ENCODE measurements around the gene KCNJ5. TPM values are rescaled to one million over a fixed set of nuclear protein-coding genes. Genes with fewer than 3 reads are reported as not detected.

KCNJ5 gene
- total and polyA plus RNA-seq, 2 of the 4 experiments (the other 2 are of a cell fraction): 0.07 to 0.18 TPM

- Histone ChIP-seq H2BK20ac (ENCODE audit: low read depth, low read length) (no peak overlapping the region), H2BK5ac (ENCODE audit: low read depth, low read length, poor library complexity, severe bottlenecking) (no peak overlapping the region), H3K18ac (ENCODE audit: low read depth, low read length) (no peak overlapping the region), H2BK120ac (ENCODE audit: low read depth, low read length) (no peak overlapping the region), H3K56ac (ENCODE audit: extremely low read depth, insufficient read depth, low read length) (no peak overlapping the region), H3K23ac (ENCODE audit: low read depth, low read length) (no peak overlapping the region), H4K91ac (ENCODE audit: insufficient read depth, low read depth, low read length) (no peak overlapping the region), H3K4me2 (ENCODE audit: low read depth, low read length) (no peak overlapping the region), H3K36me3 (ENCODE audit: control insufficient read depth, insufficient read depth, low read length) (no peaks in the 10 kb centered on the region), H3K4ac (ENCODE audit: low read depth, low read length) (no peak overlapping the region), H3K79me1 (ENCODE audit: low read depth in 1 of 2, low read length in 2 of 2) (no peaks in the 10 kb centered on the region), H4K20me1 (ENCODE audit: insufficient read depth, low read length) (no peaks in the 10 kb centered on the region), H3K9me1 (ENCODE audit: insufficient read depth, low read length) (no peaks in the 10 kb centered on the region; the same call in 1 of the 2 replicates), H3K14ac (replicated peaks; ENCODE audit: low read depth, low read length) (no peak overlapping the region), H2AK5ac (ENCODE audit: low read depth, low read length) (no peak overlapping the region), H3K27me3 (ENCODE audit: control insufficient read depth, insufficient read depth, low read length) (peaks cover 44% of the 10 kb centered on the region), H4K5ac (ENCODE audit: low read depth, low read length) (no peak overlapping the region), H3K9ac (ENCODE audit: low read depth, low read length) (no peak overlapping the region), H2BK15ac (ENCODE audit: low read depth, low read length) (no peak overlapping the region), H3K4me3 (ENCODE audit: insufficient read depth, low read depth, low read length) (no peak overlapping the region), H4K8ac (ENCODE audit: low read depth in 2 of 2, low read length in 2 of 2) (no peak overlapping the region), H3K9me3 (ENCODE audit: control insufficient read depth, insufficient read depth, low read length) (no peaks in the 10 kb centered on the region), H2AK9ac (replicated peaks; ENCODE audit: low read depth, low read length, poor library complexity) (no peak overlapping the region), H3K4me1 (ENCODE audit: control insufficient read depth, insufficient read depth, low read length) (no peaks in the 10 kb centered on the region), H3K27ac (ENCODE audit: insufficient read depth, low read length) (no peak overlapping the region), H2AFZ (replicated peaks; ENCODE audit: low read length, poor library complexity) (no peak overlapping the region)
- in situ Hi-C loops (cut with MboI; ENCODE audit: low sequenced_read_pairs): no loop called here
- TF ChIP-seq CTCF (conservative IDR thresholded peaks at IDR 0.05; ENCODE audit: low read depth, low read length): no peak
- no peak for TF ChIP-seq MAZ (IDR thresholded peaks at IDR 0.05; ENCODE audit: borderline replicate concordance, low read depth, low read length)
- no peak for TF ChIP-seq FOS (IDR thresholded peaks at IDR 0.05; ENCODE audit: low read depth, low read length)
- no peak for TF ChIP-seq USF2 (IDR thresholded peaks at IDR 0.05; ENCODE audit: low read depth, low read length)
- no peak for TF ChIP-seq CHD1 (IDR thresholded peaks at IDR 0.05; ENCODE audit: low read depth, low read length)
- no peak for TF ChIP-seq POLR2A (IDR thresholded peaks at IDR 0.05; ENCODE audit: low read depth, low read length)
- TF ChIP-seq MAFK (IDR thresholded peaks at IDR 0.05; ENCODE audit: low read depth, low read length): no peak
- TF ChIP-seq BHLHE40 (IDR thresholded peaks at IDR 0.05; ENCODE audit: low read depth, low read length): no peak
- TF ChIP-seq, protein P1, sequence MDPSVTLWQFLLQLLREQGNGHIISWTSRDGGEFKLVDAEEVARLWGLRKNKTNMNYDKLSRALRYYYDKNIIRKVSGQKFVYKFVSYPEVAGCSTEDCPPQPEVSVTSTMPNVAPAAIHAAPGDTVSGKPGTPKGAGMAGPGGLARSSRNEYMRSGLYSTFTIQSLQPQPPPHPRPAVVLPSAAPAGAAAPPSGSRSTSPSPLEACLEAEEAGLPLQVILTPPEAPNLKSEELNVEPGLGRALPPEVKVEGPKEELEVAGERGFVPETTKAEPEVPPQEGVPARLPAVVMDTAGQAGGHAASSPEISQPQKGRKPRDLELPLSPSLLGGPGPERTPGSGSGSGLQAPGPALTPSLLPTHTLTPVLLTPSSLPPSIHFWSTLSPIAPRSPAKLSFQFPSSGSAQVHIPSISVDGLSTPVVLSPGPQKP (IDR thresholded peaks at IDR 0.05; ENCODE audit: borderline replicate concordance, low read depth, low read length): no peak
- no peak for TF ChIP-seq RFX5 (IDR thresholded peaks at IDR 0.05; ENCODE audit: low read depth, low read length)
- TF ChIP-seq RCOR1 (IDR thresholded peaks at IDR 0.05; ENCODE audit: insufficient replicate concordance, low read length): no peak
- no peak for TF ChIP-seq SMC3 (IDR thresholded peaks at IDR 0.05; ENCODE audit: low read depth, low read length)
- no peak for TF ChIP-seq CEBPB (IDR thresholded peaks at IDR 0.05; ENCODE audit: low read depth, low read length)
- no peak for TF ChIP-seq MXI1 (IDR thresholded peaks at IDR 0.05; ENCODE audit: borderline replicate concordance, low read depth, low read length)
- TF ChIP-seq NFE2L2 (IDR thresholded peaks at IDR 0.05; ENCODE audit: low read depth, low read length): no peak
- TF ChIP-seq RAD21 (IDR thresholded peaks at IDR 0.05; ENCODE audit: low read length): no peak
- ChIA-PET POLR2A (ENCODE audit: unreplicated experiment) (no interaction called here), CTCF (interaction anchor here (0.7 kb wide), 1 partner anchor 9 kb away, joined by 4 read pairs; no protein-coding TSS in a partner anchor)
- intact Hi-C loops (cut with micrococcal nuclease): no loop called here
- ATAC-seq (ENCODE audit: low read depth) (no peak), DNase-seq (no peak)
- no TSS peak for BruUV-seq (replicated peaks)
- dilution Hi-C loops (cut with HindIII; ENCODE audit: low sequenced_read_pairs, unreplicated experiment): no loop called here
- WGBS, 2 experiments (ENCODE audit: extremely low coverage in 2 of 2, insufficient read length in 1 of 2): 83% methylated on average over 2 of the region's 2 CpGs; no CpG with 5 or more reads in 1 of the 2 experiments
Observed at GRCh38 chr11:128857341-128857740, 33.8 kb upstream of the KCNJ5 start.
